Measurements from ENCODE around the gene ZNF655.

Gene ZNF655

GRCh38 chr7:99605527-99605926 is 47.1 kb downstream of the ZNF655 start:
- Histone ChIP-seq H3K9me3 (ENCODE audit: control insufficient read depth, low read length) (no peaks in the 10 kb centered on the region), H3K4me1 (ENCODE audit: control insufficient read depth, insufficient read depth, low read length) (no peaks in the 10 kb centered on the region), H3K36me3 (ENCODE audit: control insufficient read depth, insufficient read depth, low read length) (no peaks in the 10 kb centered on the region), H3K27ac (ENCODE audit: insufficient read depth, low read depth, low read length, poor library complexity, severe bottlenecking) (no peak overlapping the region), H3K27me3 (ENCODE audit: control insufficient read depth, insufficient read depth, low read length, poor library complexity, severe bottlenecking) (no peaks in the 10 kb centered on the region), H3K4me3 (ENCODE audit: insufficient read depth, low read depth, low read length) (no peak overlapping the region)
- WGBS, 2 experiments: 88 to 90% methylated on average over 7 of the region's 7 CpGs

GRCh38 chr7:99606531-99606930 is 48.1 kb downstream of the ZNF655 start:
- Histone ChIP-seq H3K27me3 (ENCODE audit: control insufficient read depth, insufficient read depth, low read length, poor library complexity, severe bottlenecking) (no peaks in the 10 kb centered on the region), H3K4me3 (ENCODE audit: insufficient read depth, low read depth, low read length) (no peak overlapping the region), H3K4me1 (ENCODE audit: control insufficient read depth, insufficient read depth, low read length) (no peaks in the 10 kb centered on the region), H3K9me3 (ENCODE audit: control insufficient read depth, low read length) (no peaks in the 10 kb centered on the region), H3K27ac (ENCODE audit: insufficient read depth, low read depth, low read length, poor library complexity, severe bottlenecking) (no peak overlapping the region), H3K36me3 (ENCODE audit: control insufficient read depth, insufficient read depth, low read length) (no peaks in the 10 kb centered on the region)
- 85 to 88% methylated on average over 8 of the region's 8 CpGs for WGBS, 2 experiments

GRCh38 chr7:99607548-99607947 is 49.1 kb downstream of the ZNF655 start:
- Histone ChIP-seq H3K27me3 (ENCODE audit: control insufficient read depth, insufficient read depth, low read length, poor library complexity, severe bottlenecking) (no peaks in the 10 kb centered on the region), H3K27ac (ENCODE audit: insufficient read depth, low read depth, low read length, poor library complexity, severe bottlenecking) (no peak overlapping the region)
- 74 to 76% methylated on average over 9 of the region's 9 CpGs for WGBS, 2 experiments

GRCh38 chr7:99614495-99614894 is 56.1 kb downstream of the ZNF655 start:
- no peak overlapping the region for H3K27ac ChIP-seq (ENCODE audit: insufficient read depth, low read depth, low read length, poor library complexity, severe bottlenecking)
- peaks cover 4% of the 10 kb centered on the region for H3K36me3 ChIP-seq (ENCODE audit: control insufficient read depth, insufficient read depth, low read length)
- H3K4me1 ChIP-seq (ENCODE audit: control insufficient read depth, insufficient read depth, low read length): no peaks in the 10 kb centered on the region
- 83 to 100% methylated on average over 1 to 3 of the region's 3 CpGs for WGBS, 2 experiments
- no peaks in the 10 kb centered on the region for H3K9me3 ChIP-seq (ENCODE audit: control insufficient read depth, low read length)
- no peaks in the 10 kb centered on the region for H3K27me3 ChIP-seq (ENCODE audit: control insufficient read depth, insufficient read depth, low read length, poor library complexity, severe bottlenecking)
- H3K4me3 ChIP-seq (ENCODE audit: insufficient read depth, low read depth, low read length): no peak overlapping the region

More at GRCh38 chr7:99607548-99607947, 49.1 kb downstream of the ZNF655 start:
- no peaks in the 10 kb centered on the region for H3K4me1 ChIP-seq (ENCODE audit: control insufficient read depth, insufficient read depth, low read length)
- no peaks in the 10 kb centered on the region for H3K36me3 ChIP-seq (ENCODE audit: control insufficient read depth, insufficient read depth, low read length)
- H3K4me3 ChIP-seq (ENCODE audit: insufficient read depth, low read depth, low read length): no peak overlapping the region
- H3K9me3 ChIP-seq (ENCODE audit: control insufficient read depth, low read length): no peaks in the 10 kb centered on the region

GRCh38 chr7:99615989-99616358 is 57.5 kb downstream of the ZNF655 start:
- 91 to 98% methylated on average over 5 of the region's 5 CpGs for WGBS, 2 experiments
- Histone ChIP-seq H3K27ac (ENCODE audit: insufficient read depth, low read depth, low read length, poor library complexity, severe bottlenecking) (no peak overlapping the region), H3K9me3 (ENCODE audit: control insufficient read depth, low read length) (no peaks in the 10 kb centered on the region), H3K4me1 (ENCODE audit: control insufficient read depth, insufficient read depth, low read length) (no peaks in the 10 kb centered on the region), H3K4me3 (ENCODE audit: insufficient read depth, low read depth, low read length) (peak overlapping the region; percentile 97), H3K27me3 (ENCODE audit: control insufficient read depth, insufficient read depth, low read length, poor library complexity, severe bottlenecking) (no peaks in the 10 kb centered on the region), H3K36me3 (ENCODE audit: control insufficient read depth, insufficient read depth, low read length) (peaks cover 17% of the 10 kb centered on the region)

- H3K4me1 ChIP-seq (ENCODE audit: control insufficient read depth, insufficient read depth, low read length): no peaks in the 10 kb centered on the region
- H3K27ac ChIP-seq (ENCODE audit: insufficient read depth, low read depth, low read length, poor library complexity, severe bottlenecking): peak within 1 kb of the TSS; percentile 88
- H3K27me3 ChIP-seq (ENCODE audit: control insufficient read depth, insufficient read depth, low read length, poor library complexity, severe bottlenecking): no peaks in the 10 kb centered on the region
- peaks cover 22% of the 10 kb centered on the region for H3K36me3 ChIP-seq (ENCODE audit: control insufficient read depth, insufficient read depth, low read length)
- H3K4me3 ChIP-seq (ENCODE audit: insufficient read depth, low read depth, low read length): peak within 1 kb of the TSS; percentile 97
- H3K9me3 ChIP-seq (ENCODE audit: control insufficient read depth, low read length): no peaks in the 10 kb centered on the region
- 1% methylated on average over 60 of the region's 60 CpGs for WGBS, 2 experiments
These were observed 58.1 kb downstream of the ZNF655 start, which contains the start of gene ZSCAN25 for GRCh38 chr7:99616359-99617191. ZSCAN25 (plus strand) TSS chr7:99616946; CDS start chr7:99619607, 2,661 bp downstream.

GRCh38 chr7:99617192-99617781 is 58.8 kb downstream of the ZNF655 start:
- Histone ChIP-seq H3K27ac (ENCODE audit: insufficient read depth, low read depth, low read length, poor library complexity, severe bottlenecking) (no peak overlapping the region), H3K4me3 (ENCODE audit: insufficient read depth, low read depth, low read length) (peak overlapping the region; percentile 97), H3K4me1 (ENCODE audit: control insufficient read depth, insufficient read depth, low read length) (no peaks in the 10 kb centered on the region), H3K9me3 (ENCODE audit: control insufficient read depth, low read length) (no peaks in the 10 kb centered on the region), H3K36me3 (ENCODE audit: control insufficient read depth, insufficient read depth, low read length) (peaks cover 25% of the 10 kb centered on the region), H3K27me3 (ENCODE audit: control insufficient read depth, insufficient read depth, low read length, poor library complexity, severe bottlenecking) (no peaks in the 10 kb centered on the region)
- WGBS, 2 experiments: 22 to 23% methylated on average over 22 of the region's 22 CpGs

- no peaks in the 10 kb centered on the region for H3K9me3 ChIP-seq (ENCODE audit: control insufficient read depth, low read length)
- WGBS, 2 experiments: 94 to 95% methylated on average over 3 of the region's 3 CpGs
- H3K36me3 ChIP-seq (ENCODE audit: control insufficient read depth, insufficient read depth, low read length): peaks cover 30% of the 10 kb centered on the region
- H3K27me3 ChIP-seq (ENCODE audit: control insufficient read depth, insufficient read depth, low read length, poor library complexity, severe bottlenecking): no peaks in the 10 kb centered on the region
- no peak overlapping the region for H3K27ac ChIP-seq (ENCODE audit: insufficient read depth, low read depth, low read length, poor library complexity, severe bottlenecking)
- H3K4me1 ChIP-seq (ENCODE audit: control insufficient read depth, insufficient read depth, low read length): no peaks in the 10 kb centered on the region
- no peak overlapping the region for H3K4me3 ChIP-seq (ENCODE audit: insufficient read depth, low read depth, low read length)
These were observed 60.3 kb downstream of the ZNF655 start for GRCh38 chr7:99618726-99619125.

- Histone ChIP-seq H3K27ac (ENCODE audit: insufficient read depth, low read depth, low read length, poor library complexity, severe bottlenecking) (no peak overlapping the region), H3K9me3 (ENCODE audit: control insufficient read depth, low read length) (no peaks in the 10 kb centered on the region), H3K36me3 (ENCODE audit: control insufficient read depth, insufficient read depth, low read length) (peaks cover 30% of the 10 kb centered on the region), H3K4me1 (ENCODE audit: control insufficient read depth, insufficient read depth, low read length) (no peaks in the 10 kb centered on the region), H3K4me3 (ENCODE audit: insufficient read depth, low read depth, low read length) (no peak overlapping the region), H3K27me3 (ENCODE audit: control insufficient read depth, insufficient read depth, low read length, poor library complexity, severe bottlenecking) (no peaks in the 10 kb centered on the region)
- WGBS, 2 experiments: 95 to 96% methylated on average over 18 of the region's 18 CpGs
These were observed 61.2 kb downstream of the ZNF655 start for GRCh38 chr7:99619571-99620130.

GRCh38 chr7:99621271-99621670 is 62.8 kb downstream of the ZNF655 start:
- no peak overlapping the region for H3K4me3 ChIP-seq (ENCODE audit: insufficient read depth, low read depth, low read length)
- peaks cover 38% of the 10 kb centered on the region for H3K36me3 ChIP-seq (ENCODE audit: control insufficient read depth, insufficient read depth, low read length)
- WGBS, 2 experiments: 94 to 95% methylated on average over 5 of the region's 5 CpGs
- H3K27ac ChIP-seq (ENCODE audit: insufficient read depth, low read depth, low read length, poor library complexity, severe bottlenecking): no peak overlapping the region
- no peaks in the 10 kb centered on the region for H3K9me3 ChIP-seq (ENCODE audit: control insufficient read depth, low read length)
- no peaks in the 10 kb centered on the region for H3K27me3 ChIP-seq (ENCODE audit: control insufficient read depth, insufficient read depth, low read length, poor library complexity, severe bottlenecking)
- no peaks in the 10 kb centered on the region for H3K4me1 ChIP-seq (ENCODE audit: control insufficient read depth, insufficient read depth, low read length)
